ENCODE measurements around the gene TRPM1.

GRCh38 chr15:31089368-31090047 is 12.0 kb downstream of the TRPM1 start:
- no peak for TF ChIP-seq POLR2A (IDR thresholded peaks at IDR 0.05)
- TF ChIP-seq, protein P1, sequence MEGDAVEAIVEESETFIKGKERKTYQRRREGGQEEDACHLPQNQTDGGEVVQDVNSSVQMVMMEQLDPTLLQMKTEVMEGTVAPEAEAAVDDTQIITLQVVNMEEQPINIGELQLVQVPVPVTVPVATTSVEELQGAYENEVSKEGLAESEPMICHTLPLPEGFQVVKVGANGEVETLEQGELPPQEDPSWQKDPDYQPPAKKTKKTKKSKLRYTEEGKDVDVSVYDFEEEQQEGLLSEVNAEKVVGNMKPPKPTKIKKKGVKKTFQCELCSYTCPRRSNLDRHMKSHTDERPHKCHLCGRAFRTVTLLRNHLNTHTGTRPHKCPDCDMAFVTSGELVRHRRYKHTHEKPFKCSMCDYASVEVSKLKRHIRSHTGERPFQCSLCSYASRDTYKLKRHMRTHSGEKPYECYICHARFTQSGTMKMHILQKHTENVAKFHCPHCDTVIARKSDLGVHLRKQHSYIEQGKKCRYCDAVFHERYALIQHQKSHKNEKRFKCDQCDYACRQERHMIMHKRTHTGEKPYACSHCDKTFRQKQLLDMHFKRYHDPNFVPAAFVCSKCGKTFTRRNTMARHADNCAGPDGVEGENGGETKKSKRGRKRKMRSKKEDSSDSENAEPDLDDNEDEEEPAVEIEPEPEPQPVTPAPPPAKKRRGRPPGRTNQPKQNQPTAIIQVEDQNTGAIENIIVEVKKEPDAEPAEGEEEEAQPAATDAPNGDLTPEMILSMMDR (IDR thresholded peaks at IDR 0.05), result no peak
- TF ChIP-seq POLR2AphosphoS5 (IDR thresholded peaks at IDR 0.05), result no peak
